GM15510 (cell line): ENCODE results near the gene RARB.

ENCODE experiments used
- POLR2A ChIP-seq: IDR thresholded peaks from 3 replicates; pipeline ENCODE4 v1.6.1; 2011; ENCODE audit warnings: borderline replicate concordance; ENCODE audit not compliant: insufficient read length; ENCODE audit errors: extremely low read depth

Gene RARB

GRCh38 chr3:25486932-25487331 is 58.9 kb downstream of the RARB start:
- no peak for TF ChIP-seq POLR2A

DNA sequence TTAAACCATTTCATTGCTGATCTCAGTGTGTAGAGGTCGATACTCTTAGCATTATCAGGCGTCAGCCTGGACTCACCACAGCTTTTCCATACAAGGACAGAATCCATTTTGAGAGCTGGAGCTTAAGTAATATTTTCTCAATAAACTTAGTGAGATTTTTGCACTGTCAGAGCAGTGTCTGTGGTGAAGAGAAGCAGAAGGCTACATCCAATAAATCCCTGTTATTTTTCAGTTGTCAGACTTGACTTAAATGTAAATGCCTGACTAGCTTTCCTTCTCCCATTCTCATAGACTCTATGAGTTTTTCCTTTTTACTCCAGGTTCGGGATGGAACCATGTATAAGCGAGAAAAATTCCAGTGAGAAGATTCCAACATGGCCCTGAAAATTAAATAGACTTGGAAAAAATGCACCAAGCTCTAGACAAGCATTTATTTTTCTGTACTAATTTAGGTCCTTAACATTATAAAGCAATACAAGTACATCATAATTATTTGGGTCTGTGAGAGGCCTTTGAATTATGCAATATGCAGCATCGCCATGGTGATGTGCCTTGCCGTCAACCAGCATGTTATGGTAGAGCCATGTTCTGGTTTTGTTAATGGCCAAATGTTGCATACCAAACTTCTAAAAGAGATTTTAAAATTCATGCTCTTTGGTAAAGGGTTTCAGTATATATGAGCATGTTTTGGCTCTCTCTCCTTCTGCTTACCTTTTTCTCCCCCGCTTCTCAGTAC is 62.0 kb downstream of the RARB start:
- TF ChIP-seq POLR2A = no peak

DNA sequence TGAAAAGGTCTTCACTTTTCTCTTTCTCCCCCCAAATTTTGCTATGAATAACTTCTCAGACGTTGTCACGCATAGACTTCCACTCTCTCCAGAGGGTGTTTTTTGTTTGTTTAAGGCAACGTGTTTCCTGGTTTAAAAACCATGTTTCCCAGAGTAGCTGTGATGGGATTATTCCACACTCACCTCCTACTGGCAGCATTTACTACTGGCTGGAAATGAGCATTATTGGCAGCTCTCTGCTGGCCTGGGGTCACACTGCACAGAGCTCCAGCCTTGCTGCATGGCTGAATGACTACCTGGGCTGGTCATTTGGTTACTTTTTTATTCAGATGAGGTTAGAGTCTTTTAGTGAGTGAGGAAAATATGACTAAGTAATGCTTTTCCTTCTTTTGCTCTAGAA is 65.2 kb downstream of the RARB start:
- no peak for TF ChIP-seq POLR2A

GRCh38 chr3:25493786-25494185 is 65.7 kb downstream of the RARB start:
- no peak for TF ChIP-seq POLR2A

DNA sequence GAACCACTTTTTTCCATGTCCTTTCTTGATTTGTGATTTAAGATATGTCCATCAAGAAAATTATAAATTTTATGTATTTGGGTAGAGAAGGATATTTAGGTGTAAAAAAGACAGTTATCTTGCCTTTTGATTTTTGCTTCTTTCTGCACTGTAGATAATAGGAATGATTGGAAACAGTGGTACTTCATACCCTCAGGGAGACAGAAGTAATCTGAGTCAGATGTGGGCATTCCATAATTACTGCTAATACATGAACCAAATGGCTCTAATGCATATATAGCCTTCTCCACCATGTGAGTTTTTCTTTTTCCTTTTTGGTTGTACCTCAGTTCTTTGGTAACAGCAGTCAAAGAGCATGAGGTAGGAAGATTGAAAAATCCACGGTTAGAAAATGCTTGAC is 67.2 kb downstream of the RARB start:
- TF ChIP-seq POLR2A = no peak

DNA sequence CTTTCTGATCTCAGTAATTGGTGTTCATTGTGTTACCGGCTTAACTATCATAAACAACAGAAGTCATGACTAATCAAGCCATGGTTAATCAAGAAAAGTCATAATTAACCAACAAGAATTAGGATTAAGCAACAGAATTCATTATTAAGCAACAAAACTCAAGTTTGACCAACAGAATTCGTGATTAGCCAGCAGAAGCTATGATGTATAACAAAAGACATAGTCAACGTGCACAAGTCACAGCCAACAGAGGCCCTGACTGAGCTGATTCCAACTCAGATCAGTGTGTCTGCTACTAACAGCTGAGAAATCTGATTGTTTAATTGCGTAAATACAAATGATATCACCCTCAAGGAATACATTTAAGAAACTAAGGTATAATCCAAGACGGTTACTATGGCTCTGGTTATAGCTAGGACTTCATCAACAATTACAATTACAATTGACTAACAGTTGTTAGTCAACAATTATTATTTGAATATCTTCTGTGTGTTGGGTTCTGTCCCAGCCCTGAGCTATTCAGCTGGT is 67.7 kb downstream of the RARB start:
- TF ChIP-seq POLR2A = no peak

DNA sequence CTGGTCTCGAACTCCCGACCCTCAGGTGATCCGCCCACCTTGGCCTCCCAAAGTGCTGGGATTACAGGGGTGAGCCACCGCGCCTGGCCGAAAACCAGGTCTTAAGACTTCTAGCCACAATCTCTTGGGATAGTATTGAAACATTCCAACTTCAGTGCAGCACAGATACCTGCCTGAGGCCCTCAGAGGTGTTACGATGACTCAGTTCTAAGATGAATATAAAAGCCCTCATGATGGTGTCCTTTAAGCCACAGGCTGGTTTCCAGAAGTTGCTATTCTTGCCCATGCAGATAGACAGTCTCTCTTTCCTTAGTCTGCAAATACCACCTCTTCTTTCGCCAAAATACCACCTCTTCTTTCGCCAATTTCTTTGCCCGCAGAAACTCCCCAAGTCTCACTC is 69.0 kb downstream of the RARB start:
- TF ChIP-seq POLR2A = no peak

- TF ChIP-seq POLR2A = no peak
These were observed 72.7 kb downstream of the RARB start for GRCh38 chr3:25500706-25501210.

GRCh38 chr3:25502233-25502632 is 74.2 kb downstream of the RARB start:
- no peak for TF ChIP-seq POLR2A

GRCh38 chr3:25503898-25504301 is 75.8 kb downstream of the RARB start:
- TF ChIP-seq POLR2A = no peak

DNA sequence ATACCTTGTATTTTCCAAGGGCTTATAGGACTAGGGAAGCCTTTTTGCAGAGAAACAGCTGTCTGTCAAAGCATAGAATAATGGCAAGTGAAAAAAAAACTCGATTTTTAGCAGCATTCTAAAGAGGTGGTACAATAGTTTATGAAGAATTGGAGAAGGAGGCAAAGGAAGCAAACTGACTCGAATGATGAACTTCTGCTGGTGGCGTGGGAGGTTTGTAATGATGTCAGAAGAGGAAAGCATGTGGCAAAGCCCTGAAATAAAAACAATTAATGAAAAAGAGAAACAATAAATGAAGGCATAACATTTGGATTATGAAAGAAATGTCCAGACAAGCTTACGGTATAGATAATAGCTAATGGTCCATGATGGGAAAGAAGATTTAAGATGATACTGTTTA is 77.5 kb downstream of the RARB start:
- no peak for TF ChIP-seq POLR2A

DNA sequence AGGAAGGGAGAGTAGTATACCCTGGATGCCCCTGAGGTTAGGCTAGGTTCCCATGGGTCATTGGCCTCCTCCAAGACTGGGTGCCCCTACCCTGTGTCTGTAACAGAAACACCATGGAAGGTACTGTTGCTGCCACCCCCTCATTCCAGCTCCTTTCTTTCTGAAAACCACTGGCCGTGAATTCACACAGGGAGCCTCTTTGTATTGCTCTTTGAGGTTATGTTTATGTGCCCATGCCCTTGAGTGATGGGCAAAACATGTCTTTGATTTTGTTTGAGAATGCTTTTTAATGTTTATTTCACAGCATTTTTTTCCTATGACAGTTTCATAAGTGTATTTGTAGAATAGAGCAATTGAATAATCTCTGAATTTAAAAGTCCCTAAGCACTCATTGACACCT is 79.7 kb downstream of the RARB start:
- TF ChIP-seq POLR2A = no peak

DNA sequence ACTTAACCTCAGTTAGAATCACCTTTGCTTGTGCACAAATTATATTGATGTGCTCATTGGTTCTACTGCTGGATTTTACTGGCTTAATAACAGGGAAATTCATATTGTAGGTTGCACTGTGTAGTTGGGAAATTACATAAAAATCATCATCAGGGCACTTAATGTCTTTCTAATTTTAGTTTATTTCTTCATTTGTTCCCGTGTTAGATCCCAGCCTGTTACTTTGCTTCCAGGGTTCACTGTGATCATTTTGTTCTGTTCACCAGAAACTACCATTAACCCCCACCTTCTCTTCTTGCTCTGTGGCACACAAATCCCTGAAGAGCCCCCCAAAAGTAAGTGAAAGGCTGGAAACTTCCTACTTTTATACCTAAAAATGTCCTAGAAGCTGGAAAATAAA is 80.4 kb downstream of the RARB start:
- no peak for TF ChIP-seq POLR2A

GRCh38 chr3:25508901-25509300 is 80.8 kb downstream of the RARB start:
- TF ChIP-seq POLR2A = no peak

DNA sequence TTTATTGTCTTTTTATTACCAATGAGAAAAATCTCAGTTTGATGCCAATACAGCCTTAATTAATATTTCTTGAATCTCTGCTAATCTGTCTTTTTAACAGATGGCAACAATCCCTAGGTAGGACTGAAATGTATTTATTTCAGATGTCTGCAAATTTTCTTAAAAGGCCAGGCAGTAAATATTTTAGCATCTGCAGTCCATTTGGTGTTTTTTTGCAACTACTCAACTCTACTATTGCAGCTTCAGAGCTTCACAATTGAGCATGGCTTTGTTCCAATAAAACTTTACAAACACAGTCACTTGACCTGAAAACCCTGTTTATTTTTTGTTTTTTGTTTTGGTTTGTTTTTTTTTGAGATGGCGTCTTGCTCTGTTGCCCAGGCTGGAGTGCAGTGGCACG is 82.7 kb downstream of the RARB start:
- no peak for TF ChIP-seq POLR2A

DNA sequence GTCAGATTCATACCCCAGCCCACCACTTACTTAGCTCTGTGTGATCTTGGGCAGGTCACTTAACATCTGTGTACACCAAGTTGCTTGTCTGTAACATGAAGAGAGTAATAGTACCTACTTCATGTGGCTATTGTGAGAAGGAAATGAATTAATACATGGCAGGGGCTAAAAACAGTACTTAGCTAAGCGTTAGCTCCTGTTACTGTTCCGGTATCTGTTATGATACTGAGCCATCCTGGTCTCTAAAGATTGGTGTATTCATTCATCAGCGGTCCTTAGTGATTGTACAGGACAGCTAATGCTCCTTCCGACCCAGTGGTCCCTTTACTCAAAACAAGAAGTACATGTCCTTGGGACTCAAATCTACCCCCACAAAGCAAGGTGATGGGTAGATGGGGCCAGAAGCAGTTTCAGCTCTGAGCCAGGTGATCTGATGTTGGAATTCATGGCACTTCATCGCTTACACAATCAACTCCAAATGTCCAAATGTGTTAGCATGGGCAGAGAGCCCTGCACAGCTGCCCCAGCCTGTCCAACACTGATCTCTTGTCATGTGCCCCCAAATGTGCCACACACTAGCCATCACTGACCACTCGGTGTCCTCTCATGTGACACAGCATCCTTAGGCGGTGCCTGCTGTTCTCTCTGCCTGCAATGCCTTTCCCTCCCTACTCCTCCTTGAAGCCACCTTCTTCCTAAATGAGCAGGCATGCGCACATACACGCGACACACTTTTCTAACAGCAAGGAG is 84.1 kb downstream of the RARB start:
- TF ChIP-seq POLR2A = no peak
